ENCODE results near the gene PTAFR. TPM values are rescaled to one million over a fixed set of nuclear protein-coding genes. Genes with fewer than 3 reads are reported as not detected.

PTAFR gene
- polyA plus RNA-seq, 1 donor (not counting 4 experiments of a cell fraction or from before 2014, with no cell fraction given), result 19.6 TPM

GRCh38 chr1:28139025-28139712 is 37.3 kb downstream of the PTAFR start:
- no peak overlapping the region for H2AFZ ChIP-seq (ENCODE audit: control insufficient read depth, low read length)
- H3K36me3 ChIP-seq (ENCODE audit: control insufficient read depth in 2 of 2, extremely low read depth in 1 of 2, insufficient read depth in 2 of 2, low read length in 2 of 2), result no peaks in the 10 kb centered on the region
- dilution Hi-C loops (cut with MboI; ENCODE audit: extremely low pct_ligation_motif_present, low sequenced_read_pairs), result no loop called here
- H3K9me1 ChIP-seq (ENCODE audit: control insufficient read depth, extremely low read depth, insufficient read depth, low read length), result no peaks in the 10 kb centered on the region
- H3K27ac ChIP-seq (ENCODE audit: control insufficient read depth, insufficient read depth, low read length), result no peak overlapping the region
- no peak overlapping the region for H3K9ac ChIP-seq (ENCODE audit: control insufficient read depth, extremely low read depth, insufficient read depth, low read length)
- DNase-seq (ENCODE audit: low read depth, low spot score) (no peak), FAIRE-seq (no peak)
- no peaks in the 10 kb centered on the region for H3K9me3 ChIP-seq (ENCODE audit: control insufficient read depth, low read depth, low read length)
- H3K4me1 ChIP-seq (ENCODE audit: control insufficient read depth, extremely low read depth, insufficient read depth, low read length), result peaks cover 23% of the 10 kb centered on the region
- H3K4me3 ChIP-seq (ENCODE audit: control insufficient read depth in 2 of 3, extremely low read depth in 1 of 3, insufficient read depth in 2 of 3, low read depth in 1 of 3, low read length in 3 of 3), result no peak overlapping the region
- TF ChIP-seq EZH2 (IDR thresholded peaks at IDR 0.05; ENCODE audit: low read length), result no peak
- no peak for TF ChIP-seq CTCF (optimal IDR thresholded peaks at IDR 0.05 in 1 of 3, IDR thresholded peaks at IDR 0.05 in 1 of 3, conservative IDR thresholded peaks at IDR 0.05 in 1 of 3; ENCODE audit: extremely low read depth in 1 of 3, insufficient read depth in 2 of 3, low read length in 3 of 3)
- no peak overlapping the region for H3K4me2 ChIP-seq (ENCODE audit: control insufficient read depth, extremely low read depth, insufficient read depth, low read depth, low read length)
- H3K27me3 ChIP-seq (ENCODE audit: control insufficient read depth, extremely low read depth, insufficient read depth, low read length), result no peaks in the 10 kb centered on the region
- H3K79me2 ChIP-seq (ENCODE audit: control insufficient read depth, insufficient read depth, low read length), result no peaks in the 10 kb centered on the region
- H4K20me1 ChIP-seq (ENCODE audit: control insufficient read depth, extremely low read depth, insufficient read depth, low read length), result no peaks in the 10 kb centered on the region

DNA sequence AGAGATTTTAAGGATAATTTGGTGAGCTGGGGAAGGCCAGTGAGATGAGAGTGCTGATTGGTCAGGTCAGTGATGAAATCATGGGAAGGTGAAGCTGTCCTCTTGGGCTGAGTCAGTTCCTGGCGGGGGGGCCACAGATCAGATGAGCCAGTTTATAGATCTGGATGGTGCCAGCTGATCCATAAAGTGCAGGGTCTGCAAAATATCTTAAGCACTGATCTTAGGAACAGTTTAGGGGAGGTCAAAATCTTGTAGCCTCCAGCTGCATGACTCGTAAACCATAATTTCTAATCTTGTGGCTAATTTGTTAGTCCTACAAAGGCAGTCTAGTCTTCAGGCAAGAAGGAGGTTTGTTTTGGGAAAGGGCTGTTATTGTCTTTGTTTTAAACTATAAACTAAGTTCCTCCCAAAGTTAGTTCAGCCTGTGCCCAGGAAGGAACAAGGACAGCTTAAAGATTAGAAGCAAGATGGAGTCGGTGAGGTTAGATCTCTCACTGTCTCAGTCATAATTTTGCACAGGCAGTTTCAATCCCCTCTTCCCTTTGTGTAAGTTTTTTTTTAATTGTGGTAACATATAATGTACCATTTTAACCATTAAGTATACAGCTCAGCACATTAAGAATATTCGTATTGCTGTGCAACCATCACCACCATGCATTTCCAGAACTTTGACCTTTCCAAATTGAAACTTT is 39.4 kb downstream of the PTAFR start:
- Histone ChIP-seq H3K79me2 (ENCODE audit: control insufficient read depth, insufficient read depth, low read length) (no peaks in the 10 kb centered on the region), H2AFZ (ENCODE audit: control insufficient read depth, low read length) (no peak overlapping the region), H3K27me3 (ENCODE audit: control insufficient read depth, extremely low read depth, insufficient read depth, low read length) (no peaks in the 10 kb centered on the region), H3K4me3 (ENCODE audit: control insufficient read depth in 2 of 3, extremely low read depth in 1 of 3, insufficient read depth in 2 of 3, low read depth in 1 of 3, low read length in 3 of 3) (no peak overlapping the region), H3K27ac (ENCODE audit: control insufficient read depth, insufficient read depth, low read length) (no peak overlapping the region), H3K9me1 (ENCODE audit: control insufficient read depth, extremely low read depth, insufficient read depth, low read length) (no peaks in the 10 kb centered on the region), H4K20me1 (ENCODE audit: control insufficient read depth, extremely low read depth, insufficient read depth, low read length) (no peaks in the 10 kb centered on the region), H3K9ac (ENCODE audit: control insufficient read depth, extremely low read depth, insufficient read depth, low read length) (no peak overlapping the region), H3K36me3 (ENCODE audit: control insufficient read depth in 2 of 2, extremely low read depth in 1 of 2, insufficient read depth in 2 of 2, low read length in 2 of 2) (no peaks in the 10 kb centered on the region), H3K4me2 (ENCODE audit: control insufficient read depth, extremely low read depth, insufficient read depth, low read depth, low read length) (no peak overlapping the region), H3K9me3 (ENCODE audit: control insufficient read depth, low read depth, low read length) (no peaks in the 10 kb centered on the region), H3K4me1 (ENCODE audit: control insufficient read depth, extremely low read depth, insufficient read depth, low read length) (peaks cover 23% of the 10 kb centered on the region)
- dilution Hi-C loops (cut with MboI; ENCODE audit: extremely low pct_ligation_motif_present, low sequenced_read_pairs), result no loop called here
- FAIRE-seq (peak; percentile 49), DNase-seq (ENCODE audit: low read depth, low spot score) (peak; percentile 11)
- no peak for TF ChIP-seq CTCF (optimal IDR thresholded peaks at IDR 0.05 in 1 of 3, IDR thresholded peaks at IDR 0.05 in 1 of 3, conservative IDR thresholded peaks at IDR 0.05 in 1 of 3; ENCODE audit: extremely low read depth in 1 of 3, insufficient read depth in 2 of 3, low read length in 3 of 3)
- TF ChIP-seq EZH2 (IDR thresholded peaks at IDR 0.05; ENCODE audit: low read length), result no peak

Measured in keratinocyte (primary cell).